ENCODE measurements around the gene LRP11.

DNA sequence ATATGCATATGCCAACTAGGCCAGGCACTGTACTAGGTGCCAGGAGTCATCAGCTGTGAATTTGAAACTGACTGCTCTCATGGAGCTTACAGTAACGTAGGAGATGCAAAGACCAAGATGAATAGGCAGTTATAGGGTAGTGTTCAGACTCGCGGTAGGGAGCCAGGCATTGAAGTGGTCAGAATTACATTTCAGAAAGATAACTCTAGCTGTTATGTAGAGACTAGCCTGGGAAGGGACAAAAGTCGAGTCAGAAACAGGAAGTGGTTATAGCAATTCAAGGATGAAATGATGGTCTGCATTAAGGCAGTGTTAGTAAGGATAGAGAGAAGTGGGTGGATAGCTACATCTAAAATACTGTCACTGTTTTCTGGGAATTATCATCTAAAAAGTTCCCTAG, 58.0 kb downstream of the LRP11 start:
- no peak for TF ChIP-seq EP300 (IDR thresholded peaks at IDR 0.05)
- no peak for TF ChIP-seq POLR2AphosphoS5 (IDR thresholded peaks at IDR 0.05)
- no peak for TF ChIP-seq CTCF (IDR thresholded peaks at IDR 0.05)
- TF ChIP-seq POLR2A (IDR thresholded peaks at IDR 0.05; ENCODE audit: low read depth), result no peak
